Fibroblast of skin of left quadriceps (primary cell): Measurements from ENCODE around the gene KANSL1L.

Experiments used
- DNase-seq, 2 experiments: peaks; one replicate each; pipeline ENCODE4 v3.0.0-alpha.2; 2013; ENCODE audit warnings: low read depth in 2 of 2

Gene KANSL1L

GRCh38 chr2:210000464-210001324, 170.5 kb downstream of the KANSL1L start:
- DNase-seq: no peak

GRCh38 chr2:209998596-209998995, 172.6 kb downstream of the KANSL1L start:
- no peak for DNase-seq

DNA sequence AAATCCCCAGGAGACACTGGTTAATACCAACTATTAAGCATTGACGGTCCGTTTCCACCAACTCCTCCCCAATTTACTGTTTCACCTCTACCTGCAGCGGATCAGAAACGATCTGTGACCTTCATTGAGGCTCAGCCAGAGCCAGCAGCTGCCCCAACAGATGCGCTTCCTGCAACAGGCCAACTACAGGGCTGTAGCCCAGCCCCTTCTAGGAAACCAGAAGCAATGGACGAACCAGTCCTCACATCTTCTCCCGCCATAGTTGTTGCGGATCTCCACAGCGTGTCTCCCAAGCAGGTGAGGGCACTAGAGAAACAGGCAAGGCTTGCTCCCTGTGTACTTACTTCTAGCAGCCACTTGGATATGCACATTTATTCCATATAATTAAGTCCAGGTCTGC, 177.2 kb downstream of the KANSL1L start:
- no peak for DNase-seq

DNA sequence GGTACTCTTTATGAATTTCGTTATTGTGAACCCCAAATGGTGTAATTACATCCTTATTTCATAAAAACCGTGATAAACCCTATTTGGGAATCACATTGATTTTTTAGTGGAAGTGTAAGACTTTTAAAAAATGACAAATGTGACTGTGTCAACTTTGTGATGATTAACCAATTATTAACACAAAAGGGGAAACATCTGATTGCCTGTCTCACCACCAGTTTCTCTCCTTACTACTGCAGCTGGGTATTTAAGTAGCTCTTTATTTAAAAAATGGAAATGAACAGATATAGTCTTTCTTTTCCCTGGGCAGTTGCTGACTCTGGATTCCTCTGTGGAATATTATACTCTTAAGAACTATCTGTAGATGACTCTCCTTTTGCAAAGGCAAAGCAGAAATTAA, 180.4 kb downstream of the KANSL1L start:
- no peak for DNase-seq

- DNase-seq: no peak
Observed at GRCh38 chr2:209988010-209988409, 183.2 kb downstream of the KANSL1L start.

DNA sequence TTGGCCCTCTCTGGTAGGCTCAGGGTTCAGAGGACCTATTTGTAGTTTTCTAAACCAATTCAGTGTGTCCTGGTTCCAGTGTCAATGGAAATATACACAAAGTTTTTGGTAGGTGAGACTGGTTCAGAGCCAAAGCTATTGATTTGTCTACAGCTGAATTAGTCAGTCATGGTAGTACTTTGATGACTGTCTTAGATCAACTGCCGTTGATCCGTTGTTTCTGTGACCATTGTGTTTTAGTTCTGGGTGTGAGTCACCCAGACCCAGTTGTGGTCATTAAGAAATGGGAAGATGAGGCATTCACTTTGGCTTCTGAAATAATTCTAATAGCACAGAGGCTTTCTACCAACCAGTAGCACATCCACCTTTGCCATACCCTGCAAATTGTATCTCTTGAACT, 184.8 kb downstream of the KANSL1L start:
- DNase-seq: no peak

DNA sequence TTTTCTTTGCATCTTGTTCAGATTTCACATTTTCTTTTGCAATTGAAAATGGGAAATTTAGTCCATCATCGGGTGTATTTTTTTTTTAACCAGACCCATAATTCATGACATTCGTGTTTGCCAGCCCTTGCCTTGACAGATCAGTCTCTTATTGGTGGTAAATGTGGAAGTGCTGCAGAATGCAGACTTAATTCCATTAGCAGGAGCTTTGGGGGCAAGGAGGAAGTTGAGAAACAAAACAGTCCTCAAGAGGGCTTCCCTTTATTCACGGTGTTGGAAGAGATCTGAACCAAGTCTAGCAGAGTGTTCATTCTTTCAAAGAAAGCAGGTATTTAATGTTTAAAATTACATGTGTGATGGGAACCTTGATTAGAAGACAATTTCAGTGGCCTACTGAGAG, 185.3 kb downstream of the KANSL1L start:
- DNase-seq: no peak

DNA sequence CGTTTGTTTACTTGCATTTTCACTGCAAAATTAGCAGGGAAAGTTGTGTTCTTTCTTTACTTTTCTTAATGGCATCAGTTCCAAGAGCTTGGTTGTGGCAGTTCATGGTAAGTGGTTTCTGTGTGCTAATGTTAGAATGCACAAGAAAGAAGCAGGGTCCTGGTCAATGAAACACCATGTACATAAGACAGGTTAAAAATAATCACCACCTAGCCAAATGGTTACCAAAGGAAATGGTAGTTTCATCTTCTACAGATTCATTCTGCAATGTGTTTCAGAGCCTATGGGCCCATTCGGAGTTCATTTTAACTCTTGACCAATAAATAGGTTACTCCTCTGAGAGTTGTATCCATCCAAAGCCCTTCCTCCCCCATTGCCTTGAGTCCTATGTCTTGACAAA, 186.9 kb downstream of the KANSL1L start:
- DNase-seq: no peak

- peak in 1 of 2 experiments; percentile 11 for DNase-seq
Observed at GRCh38 chr2:209977386-209978239, 193.6 kb downstream of the KANSL1L start.

- no peak for DNase-seq
Observed at GRCh38 chr2:209976698-209977385, 194.4 kb downstream of the KANSL1L start.

DNA sequence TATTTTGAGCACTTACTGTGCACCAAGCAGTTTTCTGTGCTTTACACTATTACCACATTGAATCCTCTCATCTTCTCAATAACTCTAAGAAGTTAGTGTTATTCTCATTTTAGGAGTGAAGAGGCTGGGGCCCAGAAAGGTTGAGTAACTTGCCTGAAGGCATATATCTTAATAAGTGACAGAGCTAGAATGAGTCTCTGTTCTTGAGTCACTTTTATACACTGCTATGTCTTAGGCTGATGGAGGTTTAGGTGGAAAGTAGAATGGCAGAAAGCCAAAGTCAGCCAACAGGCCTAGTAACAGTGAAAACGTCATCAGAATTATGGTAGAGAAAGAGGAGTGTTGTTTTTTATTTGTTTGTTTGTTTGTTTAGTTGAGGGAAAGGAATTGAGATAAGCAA, 196.6 kb downstream of the KANSL1L start:
- no peak for DNase-seq

DNA sequence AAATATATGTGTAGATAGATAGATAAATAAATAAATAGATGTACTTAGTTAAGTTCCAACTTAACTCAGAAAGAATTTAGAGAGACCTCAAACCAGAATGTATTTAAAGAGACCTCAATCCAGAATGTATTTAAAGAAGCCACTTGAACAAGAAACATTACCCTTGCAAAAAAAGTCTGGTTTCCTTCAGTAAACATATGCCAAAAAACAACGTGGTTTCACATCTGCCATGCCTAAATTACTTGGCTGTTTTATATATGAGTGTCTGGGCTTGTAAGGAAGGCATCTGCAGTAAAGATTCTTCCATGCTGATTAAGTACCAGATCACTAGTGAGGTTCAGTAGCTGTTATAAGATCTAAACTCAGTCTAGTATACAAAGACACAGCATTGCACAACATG, 197.9 kb downstream of the KANSL1L start:
- DNase-seq: no peak
